PC-9 (cell line): ENCODE results near the gene KCTD20. TPM values are rescaled to one million over a fixed set of nuclear protein-coding genes. Genes with fewer than 3 reads are reported as not detected.

Source experiments
- BruUV-seq: library from RNA; stranded (reverse); fragments of 400-500 nt; replicated peaks from 2 replicates; lab custom pipeline; 2021; lab: Mats Ljungman, UMichigan
- CTCF ChIA-PET: fragments of 300-600 bp; sonication (Branson Sonifier 250); formaldehyde crosslinking; loops from one replicate; lab custom pipeline; 2022; ENCODE audit warnings: antibody characterized with exemption; lab: Charles Lee
- POLR2A ChIA-PET: fragments of 300-600 bp; sonication (Branson Sonifier 250); formaldehyde crosslinking; loops from one replicate; lab custom pipeline; 2022; ENCODE audit warnings: antibody characterized with exemption; ENCODE audit not compliant: unreplicated experiment; lab: Charles Lee
- DNase-seq, 2 experiments: peaks; one replicate each; pipeline versions ENCODE4 v3.0.0 to v3.0.0-alpha.2; 2015 to 2022; ENCODE audit warnings: mixed read lengths in 1 of 2
- H2AFZ ChIP-seq: fragments of 200-600 bp; sonication (generic); 2 replicates; pipeline ENCODE4 v1.8.1; 2017; ENCODE audit warnings: antibody characterized with exemption
- H3F3A ChIP-seq: fragments of 200-600 bp; sonication (generic); 2 replicates; pipeline ENCODE4 v1.8.1; 2017; ENCODE audit warnings: antibody characterized with exemption, mild to moderate bottlenecking, low read depth; ENCODE audit not compliant: insufficient read depth
- H3K27ac ChIP-seq: fragments of 200-600 bp; sonication (generic); 2 replicates; pipeline ENCODE4 v1.6.1; 2016; ENCODE audit warnings: mixed run types
- H3K27me3 ChIP-seq: fragments of 200-600 bp; sonication (generic); 2 replicates; pipeline ENCODE4 v1.6.1; 2016; ENCODE audit warnings: low read depth, mixed run types; ENCODE audit not compliant: insufficient read depth
- H3K36me3 ChIP-seq: fragments of 200-600 bp; sonication (generic); 2 replicates; pipeline ENCODE4 v1.6.1; 2016; ENCODE audit warnings: low read depth, mixed run types
- H3K4me1 ChIP-seq: fragments of 200-600 bp; sonication (generic); replicated peaks from 2 replicates; pipeline ENCODE4 v1.6.1; 2016; ENCODE audit warnings: mixed run types; ENCODE audit not compliant: insufficient read depth
- H3K4me2 ChIP-seq: fragments of 200-600 bp; sonication (generic); 2 replicates; pipeline ENCODE4 v1.6.1; 2017; ENCODE audit warnings: mixed run types
- H3K4me3 ChIP-seq: fragments of 200-600 bp; sonication (generic); 2 replicates; pipeline ENCODE4 v1.6.1; 2016; ENCODE audit warnings: mixed run types
- H3K79me2 ChIP-seq: fragments of 200-600 bp; sonication (generic); 2 replicates; pipeline ENCODE4 v1.6.1; 2017; ENCODE audit warnings: low read depth, mixed run types
- H3K9me2 ChIP-seq: fragments of 200-600 bp; sonication (generic); 2 replicates; pipeline ENCODE4 v1.8.1; 2017; ENCODE audit warnings: mild to moderate bottlenecking; ENCODE audit not compliant: insufficient read depth
- H3K9me3 ChIP-seq: fragments of 200-600 bp; sonication (generic); 2 replicates; pipeline ENCODE4 v1.8.1; 2016; ENCODE audit warnings: low read depth; ENCODE audit not compliant: insufficient read depth
- H4K20me1 ChIP-seq: fragments of 200-600 bp; sonication (generic); 2 replicates; pipeline ENCODE4 v1.8.1; 2017; ENCODE audit not compliant: insufficient read depth
- EZH2 ChIP-seq: fragments of 200-600 bp; sonication (generic); IDR thresholded peaks from 2 replicates; pipeline ENCODE4 v1.8.0; 2017; ENCODE audit warnings: antibody characterized with exemption, low read depth
- intact Hi-C: fragments of 100-400 bp; cut with micrococcal nuclease; formaldehyde crosslinking; loops from one replicate; pipeline ENCODE4 v1.10.0; 2022; ENCODE audit not compliant: unreplicated experiment
- total RNA-seq: library from RNA; stranded (reverse); gene quantifications from 2 replicates; pipeline ENCODE4 v1.2.3, GENCODE V29; 2021
- TF ChIP-seq, protein P1 (sequence below): fragments of 200-600 bp; sonication (generic); conservative IDR thresholded peaks from 2 replicates; pipeline ENCODE4 v1.6.1; 2017; ENCODE audit warnings: mixed run types, antibody characterized with exemption, mild to moderate bottlenecking, moderate library complexity

Gene KCTD20
- total RNA-seq, 1 experiment from 2014 or later: 42.5 TPM

- no peaks in the 10 kb centered on the region for H3K79me2 ChIP-seq
- no peaks in the 10 kb centered on the region for H3K9me3 ChIP-seq
- peaks cover 14% of the 10 kb centered on the region; the same call in 1 of the 2 replicates for H3F3A ChIP-seq
- peaks cover 38% of the 10 kb centered on the region; the same call in 1 of the 2 replicates for H3K36me3 ChIP-seq
- no peak overlapping the region for H2AFZ ChIP-seq
- H3K4me2 ChIP-seq: no peak overlapping the region
- CTCF ChIA-PET: interaction anchor here (0.7 kb wide), 1 partner anchor 22 kb away, joined by 16 read pairs; no protein-coding TSS in a partner anchor
- no peaks in the 10 kb centered on the region for H3K9me2 ChIP-seq
- POLR2A ChIA-PET: interaction anchor here (1.1 kb wide), 1 partner anchor 93 kb away, joined by 11 read pairs; no protein-coding TSS in a partner anchor
- H3K4me3 ChIP-seq: no peak overlapping the region
- no peaks in the 10 kb centered on the region for H3K27me3 ChIP-seq
- H4K20me1 ChIP-seq: no peaks in the 10 kb centered on the region
- DNase-seq: no peak
- TF ChIP-seq, protein P1, sequence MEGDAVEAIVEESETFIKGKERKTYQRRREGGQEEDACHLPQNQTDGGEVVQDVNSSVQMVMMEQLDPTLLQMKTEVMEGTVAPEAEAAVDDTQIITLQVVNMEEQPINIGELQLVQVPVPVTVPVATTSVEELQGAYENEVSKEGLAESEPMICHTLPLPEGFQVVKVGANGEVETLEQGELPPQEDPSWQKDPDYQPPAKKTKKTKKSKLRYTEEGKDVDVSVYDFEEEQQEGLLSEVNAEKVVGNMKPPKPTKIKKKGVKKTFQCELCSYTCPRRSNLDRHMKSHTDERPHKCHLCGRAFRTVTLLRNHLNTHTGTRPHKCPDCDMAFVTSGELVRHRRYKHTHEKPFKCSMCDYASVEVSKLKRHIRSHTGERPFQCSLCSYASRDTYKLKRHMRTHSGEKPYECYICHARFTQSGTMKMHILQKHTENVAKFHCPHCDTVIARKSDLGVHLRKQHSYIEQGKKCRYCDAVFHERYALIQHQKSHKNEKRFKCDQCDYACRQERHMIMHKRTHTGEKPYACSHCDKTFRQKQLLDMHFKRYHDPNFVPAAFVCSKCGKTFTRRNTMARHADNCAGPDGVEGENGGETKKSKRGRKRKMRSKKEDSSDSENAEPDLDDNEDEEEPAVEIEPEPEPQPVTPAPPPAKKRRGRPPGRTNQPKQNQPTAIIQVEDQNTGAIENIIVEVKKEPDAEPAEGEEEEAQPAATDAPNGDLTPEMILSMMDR: no peak
- no peak overlapping the region for H3K27ac ChIP-seq
- no TSS peak for BruUV-seq
- intact Hi-C loops: no loop called here
- H3K4me1 ChIP-seq: peaks cover 13% of the 10 kb centered on the region
Observed at GRCh38 chr6:36504982-36505381, 62.2 kb downstream of the KCTD20 start.

- Histone ChIP-seq H3K27me3 (no peaks in the 10 kb centered on the region), H3K36me3 (peaks cover 38% of the 10 kb centered on the region; the same call in 1 of the 2 replicates), H3K27ac (no peak overlapping the region), H3K9me3 (no peaks in the 10 kb centered on the region), H3K9me2 (no peaks in the 10 kb centered on the region), H3K4me3 (no peak overlapping the region; the same call in 1 of the 2 replicates), H2AFZ (no peak overlapping the region), H3K79me2 (no peaks in the 10 kb centered on the region), H3K4me2 (peak overlapping the region; percentile 36; the same call in 1 of the 2 replicates), H3K4me1 (peaks cover 13% of the 10 kb centered on the region), H4K20me1 (no peaks in the 10 kb centered on the region), H3F3A (peaks cover 14% of the 10 kb centered on the region; the same call in 1 of the 2 replicates)
- ChIA-PET POLR2A (interaction anchor here (0.6 kb wide), 1 partner anchor 90 kb away, joined by 3 read pairs; no protein-coding TSS in a partner anchor), CTCF (interaction anchor here (0.7 kb wide), 1 partner anchor 74 kb away, joined by 3 read pairs; no protein-coding TSS in a partner anchor)
- TF ChIP-seq, protein P1: no peak
- TF ChIP-seq EZH2: no peak
- BruUV-seq: no TSS peak
- peak in 1 of 2 experiments; percentile 38 for DNase-seq
- intact Hi-C loops: no loop called here
Observed at GRCh38 chr6:36505744-36506534, 63.1 kb downstream of the KCTD20 start.

- no peaks in the 10 kb centered on the region for H3K79me2 ChIP-seq
- intact Hi-C loops: no loop called here
- H3K9me2 ChIP-seq: no peaks in the 10 kb centered on the region
- peak overlapping the region; percentile 36; the same call in 1 of the 2 replicates for H3K4me2 ChIP-seq
- CTCF ChIA-PET: interaction anchor here (0.6 kb wide), 1 partner anchor 825 kb away, joined by 4 read pairs; no protein-coding TSS in a partner anchor
- TF ChIP-seq, protein P1: no peak
- no peak for TF ChIP-seq EZH2
- no peaks in the 10 kb centered on the region for H3K27me3 ChIP-seq
- peaks cover 13% of the 10 kb centered on the region for H3K4me1 ChIP-seq
- DNase-seq: no peak
- no TSS peak for BruUV-seq
- H3F3A ChIP-seq: peaks cover 14% of the 10 kb centered on the region; the same call in 1 of the 2 replicates
- H4K20me1 ChIP-seq: no peaks in the 10 kb centered on the region
- POLR2A ChIA-PET: no interaction called here
- H2AFZ ChIP-seq: no peak overlapping the region
- H3K4me3 ChIP-seq: no peak overlapping the region; the same call in 1 of the 2 replicates
- H3K9me3 ChIP-seq: no peaks in the 10 kb centered on the region
- H3K36me3 ChIP-seq: peaks cover 37% of the 10 kb centered on the region; the same call in 1 of the 2 replicates
- H3K27ac ChIP-seq: no peak overlapping the region
Observed at GRCh38 chr6:36506611-36507010, 63.8 kb downstream of the KCTD20 start.
